Ovary (tissue), 3 donors: ENCODE measurements around the gene SASS6.

Experiments
- POLR2A ChIP-seq: fragments of 450-650 bp; IDR thresholded peaks from one replicate; pipeline ENCODE4 v1.6.1; 2017; ENCODE audit warnings: antibody characterized with exemption, mild to moderate bottlenecking, moderate library complexity
- TF ChIP-seq, protein P1 (sequence below), 3 donors: fragments of 450-650 bp in 2 of 3; fragments of 200-600 bp in 1 of 3; IDR thresholded peaks; one replicate each; pipeline versions ENCODE4 v1.5.1 to v1.8.0; 2016 to 2022; ENCODE audit warnings: antibody characterized with exemption in 3 of 3, mild to moderate bottlenecking in 1 of 3
- donor health status: DM: no; HTN: no; CAD: no.

DNA sequence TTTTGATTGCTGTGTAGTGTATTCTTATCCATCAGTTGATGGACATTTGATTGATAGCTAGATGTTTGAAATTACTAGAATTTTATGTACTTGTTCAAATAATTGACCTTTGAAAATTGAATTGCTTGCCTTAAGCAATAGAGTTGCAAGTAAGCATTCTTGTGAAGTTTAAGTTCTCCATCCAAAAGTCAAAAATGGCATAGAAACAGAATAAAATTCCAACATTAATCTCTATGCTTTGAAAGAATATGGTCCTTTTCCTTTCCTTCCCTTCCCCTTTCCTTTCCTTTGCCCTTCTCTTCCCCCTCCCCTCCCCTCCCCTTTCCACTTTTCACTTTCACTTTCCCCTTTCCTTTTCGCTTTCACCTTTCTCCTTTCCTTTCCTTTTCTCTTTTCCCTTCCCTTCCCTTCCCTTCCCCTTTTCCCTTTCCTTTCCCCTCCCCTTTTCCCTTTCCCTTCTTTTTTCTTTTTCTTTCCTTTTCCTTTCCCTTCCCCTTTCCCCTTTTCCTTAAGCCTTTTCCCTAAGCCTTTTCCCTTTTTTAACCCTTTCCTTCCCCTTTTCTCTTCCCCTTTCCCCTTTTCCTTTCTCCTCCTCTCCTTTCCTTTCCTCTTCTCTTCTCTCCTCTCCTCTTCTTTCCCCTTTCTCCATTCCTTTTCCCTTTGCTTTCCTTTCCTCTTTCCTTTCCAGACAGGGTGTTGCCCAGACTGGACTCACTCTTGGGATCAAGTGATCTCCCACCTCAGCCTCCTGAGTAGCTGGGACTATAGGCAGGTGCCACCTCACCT, 67.4 kb downstream of the SASS6 start:
- TF ChIP-seq POLR2A: no peak
- TF ChIP-seq, protein P1, sequence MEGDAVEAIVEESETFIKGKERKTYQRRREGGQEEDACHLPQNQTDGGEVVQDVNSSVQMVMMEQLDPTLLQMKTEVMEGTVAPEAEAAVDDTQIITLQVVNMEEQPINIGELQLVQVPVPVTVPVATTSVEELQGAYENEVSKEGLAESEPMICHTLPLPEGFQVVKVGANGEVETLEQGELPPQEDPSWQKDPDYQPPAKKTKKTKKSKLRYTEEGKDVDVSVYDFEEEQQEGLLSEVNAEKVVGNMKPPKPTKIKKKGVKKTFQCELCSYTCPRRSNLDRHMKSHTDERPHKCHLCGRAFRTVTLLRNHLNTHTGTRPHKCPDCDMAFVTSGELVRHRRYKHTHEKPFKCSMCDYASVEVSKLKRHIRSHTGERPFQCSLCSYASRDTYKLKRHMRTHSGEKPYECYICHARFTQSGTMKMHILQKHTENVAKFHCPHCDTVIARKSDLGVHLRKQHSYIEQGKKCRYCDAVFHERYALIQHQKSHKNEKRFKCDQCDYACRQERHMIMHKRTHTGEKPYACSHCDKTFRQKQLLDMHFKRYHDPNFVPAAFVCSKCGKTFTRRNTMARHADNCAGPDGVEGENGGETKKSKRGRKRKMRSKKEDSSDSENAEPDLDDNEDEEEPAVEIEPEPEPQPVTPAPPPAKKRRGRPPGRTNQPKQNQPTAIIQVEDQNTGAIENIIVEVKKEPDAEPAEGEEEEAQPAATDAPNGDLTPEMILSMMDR (IDR thresholded peaks at IDR 0.05): no peak
